Stomach (tissue), 9 donors: ENCODE results near the gene C1QTNF5. TPM values are rescaled to one million over a fixed set of nuclear protein-coding genes. Genes with fewer than 3 reads are reported as not detected.
A peak's percentile ranks its signal among the peaks of the same experiment; 100 is the strongest.

Source experiments
- DNase-seq, 2 donors: peaks; one replicate each; pipeline versions ENCODE4 v3.0.0 to v3.0.0-alpha.2; 2013 to 2019
- H3K27ac ChIP-seq, 5 donors: fragments of 200-600 bp in 4 of 5; sonication (generic) in 4 of 5; one replicate each; pipeline ENCODE4 v1.5.1; 2013 to 2019; ENCODE audit warnings: mild to moderate bottlenecking in 1 of 5, moderate library complexity in 1 of 5
- H3K27me3 ChIP-seq, 3 donors: fragments of 200-600 bp; sonication (generic); one replicate each; pipeline ENCODE4 v1.5.1; 2017 to 2019; ENCODE audit warnings: mixed run types in 1 of 3
- H3K36me3 ChIP-seq, 4 donors: fragments of 200-600 bp; sonication (generic); 1 replicate in 3 of 4; 2 replicates in 1 of 4; pipeline ENCODE4 v1.5.1; 2016 to 2019
- H3K4me1 ChIP-seq, 4 donors: fragments of 200-600 bp; sonication (generic); one replicate each; pipeline ENCODE4 v1.5.1; 2016 to 2019
- H3K4me3 ChIP-seq, 4 donors: fragments of 200-600 bp; sonication (generic) in 3 of 4; one replicate each; pipeline ENCODE4 v1.5.1; 2016 to 2019; ENCODE audit warnings: mild to moderate bottlenecking in 1 of 4
- H3K9me3 ChIP-seq, 4 donors: fragments of 200-600 bp; sonication (generic); one replicate each; pipeline ENCODE4 v1.5.1; 2016 to 2019
- CTCF ChIP-seq, 7 experiments: fragments of 450-650 bp in 4 of 7; fragments of 200-600 bp in 3 of 7; sonication (generic) in 3 of 7; IDR thresholded peaks; one replicate each; pipeline ENCODE4 v1.5.1; 2016 to 2019; ENCODE audit warnings: antibody characterized with exemption in 7 of 7, control low read depth in 2 of 7, mild to moderate bottlenecking in 1 of 7
- EP300 ChIP-seq: sonication (generic); formaldehyde crosslinking; IDR thresholded peaks from one replicate; pipeline ENCODE4 v1.6.1; 2017; ENCODE audit warnings: antibody characterized with exemption
- POLR2A ChIP-seq, 4 donors: fragments of 450-650 bp; IDR thresholded peaks; one replicate each; pipeline ENCODE4 v1.6.1; 2016; ENCODE audit warnings: antibody characterized with exemption in 4 of 4, control low read depth in 2 of 4, mild to moderate bottlenecking in 1 of 4, moderate library complexity in 1 of 4
- POLR2AphosphoS5 ChIP-seq, 3 donors: sonication (generic); formaldehyde crosslinking; IDR thresholded peaks; one replicate each; pipeline ENCODE4 v1.6.1; 2016; ENCODE audit warnings: antibody characterized with exemption in 3 of 3
- WGBS, 5 donors: extraction: QIAGEN DNeasy Blood & Tissue Kit in 3 of 5; methylation state at CpG; one replicate each; pipeline versions ENCODE4 v1.1.5 to v1.1.7; 2013 to 2018; 5-methylcytosine and 5-hydroxymethylcytosine counted together
- intact Hi-C: fragments of 100-400 bp; cut with DNase I; formaldehyde crosslinking; loops from one replicate; pipeline ENCODE4 v1.15.1; 2023; ENCODE audit warnings: low total_unique reads
- polyA plus RNA-seq, 3 donors: library from polyadenylated mRNA; stranded (reverse); fragments of 200-250 nt; gene quantifications; one replicate each; pipeline ENCODE4 v1.2.3, GENCODE V29; 2013
- total RNA-seq, 5 donors: library from RNA; depleted of rRNA; stranded (reverse); fragments of >200 nt; gene quantifications; one replicate each; pipeline versions ENCODE4 v1.1.0 to v1.2.3, GENCODE V29; 2014 to 2016
- donor health status: healthy with polysubstance abuse.
- donor health status: Bipolar disorder and iron deficiency.
- donor health status: healthy.

The C1QTNF5 gene
- total and polyA plus RNA-seq, 8 donors: 11.4 to 169 (median 19.0) TPM

- peak overlapping the region in 4 of 5 donors; percentile 77 to 93 (median 81) for H3K27ac ChIP-seq
- peaks cover 37 to 88% (median 61%) of the 10 kb centered on the region in 4 donors for H3K4me1 ChIP-seq
- no peaks in the 10 kb centered on the region for H3K36me3 ChIP-seq
- no peak overlapping the region for H3K4me3 ChIP-seq
- 31 to 52% (median 44%) methylated on average over 11 to 12 of the region's 12 CpGs for WGBS, 5 donors
- no peaks in the 10 kb centered on the region for H3K27me3 ChIP-seq
- intact Hi-C loops: no loop called here
- TF ChIP-seq CTCF (IDR thresholded peaks at IDR 0.05): no peak
- no peak for TF ChIP-seq EP300
- TF ChIP-seq POLR2A (IDR thresholded peaks at IDR 0.05): no peak
- no peak for TF ChIP-seq POLR2AphosphoS5 (IDR thresholded peaks at IDR 0.05)
- peak in 1 of 2 donors; percentile 28 for DNase-seq
- H3K9me3 ChIP-seq: no peaks in the 10 kb centered on the region
These were observed 36.6 kb upstream of the C1QTNF5 start for GRCh38 chr11:119377112-119377901.

DNA sequence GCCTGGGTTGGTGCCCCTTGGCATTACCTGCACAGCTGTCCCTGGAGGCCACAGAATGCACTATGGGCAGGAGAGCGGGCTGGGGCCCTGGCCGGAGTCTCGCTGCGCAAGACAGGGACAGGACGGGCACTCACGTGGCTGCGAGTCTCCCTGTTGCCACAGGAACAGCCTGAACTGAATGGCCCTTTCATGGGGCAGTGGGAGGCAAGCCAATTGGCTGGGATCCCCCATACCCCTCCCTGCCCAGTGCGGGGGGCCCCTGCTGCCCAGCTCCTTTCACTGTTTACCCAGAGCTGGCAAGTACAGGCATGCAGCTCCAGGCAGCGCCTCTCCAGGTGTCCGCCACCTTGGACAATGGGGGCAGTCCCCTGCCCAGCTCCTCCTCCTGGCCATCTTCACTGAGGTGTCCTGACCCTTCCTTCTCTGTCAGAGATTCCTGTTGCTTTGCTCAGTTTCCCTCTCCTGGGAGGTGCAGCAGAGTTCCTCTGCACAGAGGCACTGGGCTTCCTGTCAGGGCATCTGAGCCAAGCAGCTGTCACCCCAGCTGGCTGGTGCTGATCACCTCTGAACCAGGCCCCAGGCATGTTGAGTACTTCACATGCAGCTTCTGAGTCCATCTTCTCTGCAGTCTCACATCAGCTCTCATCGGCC is 35.6 kb upstream of the C1QTNF5 start:
- Histone ChIP-seq H3K4me3 (peak overlapping the region in 1 of 4 donors; percentile 5), H3K9me3 (no peaks in the 10 kb centered on the region), H3K27me3 (no peaks in the 10 kb centered on the region), H3K27ac (peak overlapping the region; percentile 5 to 93 (median 81)), H3K4me1 (peaks cover 34 to 91% (median 58%) of the 10 kb centered on the region in 4 donors), H3K36me3 (no peaks in the 10 kb centered on the region)
- 23 to 54% (median 47%) methylated on average over 3 to 11 of the region's 11 CpGs for WGBS, 5 donors
- peak; percentile 80 to 84 for DNase-seq
- intact Hi-C loops: no loop called here
- TF ChIP-seq CTCF (IDR thresholded peaks at IDR 0.05): no peak
- peak in 1 of 3 donors; percentile 51 for TF ChIP-seq POLR2AphosphoS5 (IDR thresholded peaks at IDR 0.05)

GRCh38 chr11:119375337-119376196 is 34.9 kb upstream of the C1QTNF5 start:
- Histone ChIP-seq H3K27ac (peak overlapping the region; percentile 46 to 93 (median 81)), H3K4me3 (peak overlapping the region in 1 of 4 donors; percentile 5), H3K36me3 (no peaks in the 10 kb centered on the region), H3K4me1 (peaks cover 36 to 91% (median 57%) of the 10 kb centered on the region in 4 donors), H3K27me3 (no peaks in the 10 kb centered on the region), H3K9me3 (no peaks in the 10 kb centered on the region)
- WGBS, 5 donors: 43 to 55% (median 48%) methylated on average over 11 to 14 of the region's 14 CpGs
- peak in 1 of 2 donors; percentile 85 for DNase-seq
- no peak for TF ChIP-seq CTCF (IDR thresholded peaks at IDR 0.05)
- TF ChIP-seq EP300: peak; percentile 88
- TF ChIP-seq POLR2AphosphoS5 (IDR thresholded peaks at IDR 0.05): peak in 2 of 3 donors; percentile 69 to 92
- intact Hi-C loops: no loop called here
